SK-N-SH (cell line): ENCODE results near the gene AGPAT3. TPM values are rescaled to one million over a fixed set of nuclear protein-coding genes. Genes with fewer than 3 reads are reported as not detected.

Experiments
- CTCF ChIA-PET: fragments of 300-600, 350-600 bp; formaldehyde crosslinking; extraction: SDS; loops from one replicate; lab custom pipeline; 2021; lab: Yijun Ruan, JAX
- POLR2A ChIA-PET: fragments of 350-600 bp; sonication (Branson Sonifier 250); formaldehyde crosslinking; extraction: SDS; loops from one replicate; lab custom pipeline; 2020; ENCODE audit warnings: antibody characterized with exemption, inconsistent platforms; lab: Yijun Ruan, JAX
- DNase-seq: peaks from one replicate; pipeline ENCODE4 v3.0.0; 2012
- H2AFZ ChIP-seq: fragments of 200-600 bp; sonication (generic); 2 replicates; pipeline ENCODE4 v1.8.1; 2016; ENCODE audit warnings: antibody characterized with exemption, mild to moderate bottlenecking, low read depth
- H3F3A ChIP-seq: fragments of 200-600 bp; sonication (generic); replicated peaks from 2 replicates; pipeline ENCODE3; 2016; ENCODE audit warnings: antibody characterized with exemption, mild to moderate bottlenecking; ENCODE audit not compliant: insufficient read depth
- H3K27ac ChIP-seq, 2 experiments: fragments of 200-500 bp in 1 of 2; fragments of 200-600 bp in 1 of 2; sonication (Bioruptor generic) in 1 of 2; sonication (generic), shearing (Covaris generic) in 1 of 2; 2 replicates each; pipeline versions ENCODE4 v1.5.1 to v1.6.1; 2014 to 2016; ENCODE audit warnings: low read depth in 2 of 2, inconsistent platforms in 1 of 2, low read length in 1 of 2, mild to moderate bottlenecking in 1 of 2, mixed read lengths in 1 of 2
- H3K27me3 ChIP-seq: fragments of 200-600 bp; sonication (generic), shearing (Covaris generic); 2 replicates; pipeline ENCODE4 v1.6.1; 2016; ENCODE audit warnings: mixed run types; ENCODE audit not compliant: insufficient read depth
- H3K36me3 ChIP-seq, 2 experiments: fragments of 200-500 bp in 1 of 2; fragments of 200-600 bp in 1 of 2; sonication (Bioruptor generic) in 1 of 2; sonication (generic) in 1 of 2; replicated peaks in 1 of 2; 2 replicates each; pipeline versions ENCODE3 to v1.5.1; 2014 to 2016; ENCODE audit warnings: low read length in 1 of 2, mild to moderate bottlenecking in 1 of 2; ENCODE audit not compliant: insufficient read depth in 2 of 2, control insufficient read depth in 1 of 2
- H3K4me1 ChIP-seq, 2 experiments: fragments of 200-500 bp in 1 of 2; fragments of 200-600 bp in 1 of 2; sonication (Bioruptor generic) in 1 of 2; sonication (generic), shearing (Covaris generic) in 1 of 2; 2 replicates each; pipeline versions ENCODE4 v1.5.1 to v1.6.1; 2014 to 2016; ENCODE audit warnings: low read depth in 1 of 2, low read length in 1 of 2, mixed run types in 1 of 2; ENCODE audit not compliant: insufficient read depth in 2 of 2, control insufficient read depth in 1 of 2
- H3K4me2 ChIP-seq: fragments of 200-600 bp; sonication (generic), shearing (Covaris generic); 2 replicates; pipeline ENCODE4 v1.6.1; 2017; ENCODE audit warnings: mixed run types
- H3K4me3 ChIP-seq, 2 experiments: fragments of 200-500 bp in 1 of 2; fragments of 200-600 bp in 1 of 2; sonication (Bioruptor generic) in 1 of 2; sonication (generic), shearing (Covaris generic) in 1 of 2; 2 replicates each; pipeline versions ENCODE4 v1.5.1 to v1.8.1; 2014 to 2016; ENCODE audit warnings: low read depth in 2 of 2, inconsistent platforms in 1 of 2, low read length in 1 of 2, mild to moderate bottlenecking in 1 of 2, mixed read lengths in 1 of 2, moderate library complexity in 1 of 2
- H3K79me2 ChIP-seq: fragments of 200-600 bp; sonication (generic); 2 replicates; pipeline ENCODE4 v1.8.1; 2017; ENCODE audit warnings: mild to moderate bottlenecking; ENCODE audit not compliant: insufficient read depth
- H3K9ac ChIP-seq: fragments of 200-600 bp; sonication (generic); 2 replicates; pipeline ENCODE4 v1.6.1; 2017; ENCODE audit warnings: mixed run types
- H3K9me2 ChIP-seq: fragments of 200-600 bp; sonication (generic); 2 replicates; pipeline ENCODE4 v1.6.1; 2017; ENCODE audit warnings: mixed run types
- H3K9me3 ChIP-seq: fragments of 200-600 bp; sonication (generic); 2 replicates; pipeline ENCODE4 v1.6.1; 2017; ENCODE audit warnings: mixed run types, mild to moderate bottlenecking, moderate library complexity
- H4K20me1 ChIP-seq: fragments of 200-600 bp; sonication (generic); 2 replicates; pipeline ENCODE4 v1.6.1; 2017; ENCODE audit warnings: mild to moderate bottlenecking, mixed run types; ENCODE audit not compliant: insufficient read depth
- FOSL2 ChIP-seq: IDR thresholded peaks from 2 replicates; pipeline ENCODE4 v1.4.0; 2012; ENCODE audit warnings: low read depth, mild to moderate bottlenecking, moderate library complexity, borderline replicate concordance
- FOXJ3 ChIP-seq: sonication (generic); formaldehyde crosslinking; IDR thresholded peaks from 2 replicates; pipeline ENCODE4 v1.5.1; 2020; ENCODE audit warnings: mild to moderate bottlenecking, missing genetic modification reagents
- GATA2 ChIP-seq: sonication (generic); formaldehyde crosslinking; IDR thresholded peaks from 2 replicates; pipeline ENCODE4 v1.5.0; 2020; ENCODE audit warnings: mild to moderate bottlenecking, missing genetic modification reagents
- POLR2AphosphoS5 ChIP-seq: IDR thresholded peaks from 2 replicates; pipeline ENCODE4 v1.6.1; 2012; ENCODE audit warnings: low read depth, low read length
- RCOR1 ChIP-seq: fragments of 150-350 bp; IDR thresholded peaks from 2 replicates; pipeline ENCODE4 v1.6.1; 2017; ENCODE audit warnings: antibody characterized with exemption, low read length
- TCF12 ChIP-seq: IDR thresholded peaks from 2 replicates; pipeline ENCODE4 v1.4.0; 2012
- WGBS: methylation state at CpG from one replicate; pipeline ENCODE4 v1.1.6; 2017; ENCODE audit warnings: low lambda C conversion rate; 5-methylcytosine and 5-hydroxymethylcytosine counted together
- polyA plus RNA-seq, 3 experiments: library from polyadenylated mRNA; depleted of rRNA; stranded (reverse); fragments of >200 nt; gene quantifications; 2 replicates each; pipeline ENCODE4 v1.2.3, GENCODE V29; 2012
- TF ChIP-seq, protein P1 (sequence below): IDR thresholded peaks from 2 replicates; pipeline ENCODE4 v1.4.0; 2012; ENCODE audit warnings: low read depth
- TF ChIP-seq, protein P2 (sequence below): IDR thresholded peaks from 2 replicates; pipeline ENCODE4 v1.4.0; 2012; ENCODE audit warnings: low read depth, borderline replicate concordance
- TF ChIP-seq, protein P3 (sequence below): fragments of 150-350 bp; IDR thresholded peaks from 2 replicates; pipeline ENCODE4 v1.6.1; 2016; ENCODE audit warnings: mild to moderate bottlenecking, low read depth, low read length
- TF ChIP-seq, protein P4 (sequence below): IDR thresholded peaks from 2 replicates; pipeline ENCODE4 v1.4.0; 2012; ENCODE audit warnings: low read depth, borderline replicate concordance

AGPAT3 gene
- polyA plus RNA-seq, 1 of the 3 experiments (the other 2 are of a cell fraction), result 35.3 TPM

DNA sequence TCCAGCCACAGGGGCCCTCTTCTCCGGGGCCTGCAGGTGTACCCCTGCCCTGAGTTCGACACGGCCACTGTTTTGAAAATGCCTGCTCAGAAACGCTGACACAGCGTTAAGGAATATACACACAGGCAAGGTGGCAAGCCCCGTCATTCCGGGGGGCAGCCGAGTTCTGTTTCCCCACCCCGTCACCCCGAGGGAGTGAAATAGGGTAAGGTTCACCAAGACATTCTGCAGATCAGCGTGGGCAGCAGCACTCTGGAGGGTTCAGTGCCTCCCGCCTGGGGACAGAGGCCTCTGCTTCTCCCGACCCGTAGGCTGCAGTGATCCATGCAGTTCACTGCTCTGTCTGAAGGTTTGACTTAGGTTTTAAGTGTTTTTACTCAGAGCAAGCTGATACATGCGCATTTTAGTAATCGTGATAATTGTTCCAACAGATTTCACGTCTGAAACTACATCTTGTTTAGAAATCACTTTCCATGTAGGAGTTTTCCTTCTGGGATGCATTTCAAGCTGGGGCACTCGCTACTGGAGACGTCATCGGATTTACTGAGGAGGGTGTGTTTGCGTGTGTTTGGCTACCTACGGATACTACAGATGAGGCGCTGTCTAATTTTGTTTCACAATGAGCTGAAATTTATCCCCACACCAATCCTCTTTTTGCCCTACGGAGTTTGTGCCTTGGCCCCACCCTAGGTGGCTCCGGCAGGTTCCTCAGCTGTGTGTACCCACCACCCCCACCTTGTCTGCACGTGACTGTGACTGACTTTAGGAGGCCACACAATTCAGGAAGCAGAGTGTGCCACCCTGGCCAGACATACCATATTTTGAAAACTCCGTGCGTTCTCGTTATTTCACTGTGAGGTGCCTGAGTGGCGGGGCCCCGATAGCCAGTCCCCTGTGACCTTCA lies 63.5 kb downstream of the AGPAT3 start:
- no peak overlapping the region for H3K4me3 ChIP-seq
- peaks cover 10% of the 10 kb centered on the region for H3K79me2 ChIP-seq
- no peak overlapping the region for H2AFZ ChIP-seq
- POLR2A ChIA-PET, result no interaction called here
- peaks cover 0 to 4% of the 10 kb centered on the region in 2 experiments; a peak in 1 of 4 replicates for H3K4me1 ChIP-seq
- H3K9me3 ChIP-seq, result no peaks in the 10 kb centered on the region
- H3K9ac ChIP-seq, result no peak overlapping the region
- WGBS, result 96% methylated on average over 18 of the region's 31 CpGs
- H3K36me3 ChIP-seq, result peaks cover 0 to 32% of the 10 kb centered on the region in 2 experiments
- H3F3A ChIP-seq, result no peaks in the 10 kb centered on the region
- no peak overlapping the region for H3K4me2 ChIP-seq
- peaks cover 7% of the 10 kb centered on the region; the same call in 1 of the 2 replicates for H4K20me1 ChIP-seq
- H3K27ac ChIP-seq, result no peak overlapping the region; a peak in 1 of 4 replicates
- TF ChIP-seq POLR2AphosphoS5 (no peak), TCF12 (no peak), FOSL2 (no peak), FOXJ3 (CRISPR knock-in tag) (no peak), RCOR1 (no peak), GATA2 (CRISPR knock-in tag) (no peak)
- TF ChIP-seq, protein P1, sequence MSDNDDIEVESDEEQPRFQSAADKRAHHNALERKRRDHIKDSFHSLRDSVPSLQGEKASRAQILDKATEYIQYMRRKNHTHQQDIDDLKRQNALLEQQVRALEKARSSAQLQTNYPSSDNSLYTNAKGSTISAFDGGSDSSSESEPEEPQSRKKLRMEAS, result no peak
- TF ChIP-seq, protein P2, sequence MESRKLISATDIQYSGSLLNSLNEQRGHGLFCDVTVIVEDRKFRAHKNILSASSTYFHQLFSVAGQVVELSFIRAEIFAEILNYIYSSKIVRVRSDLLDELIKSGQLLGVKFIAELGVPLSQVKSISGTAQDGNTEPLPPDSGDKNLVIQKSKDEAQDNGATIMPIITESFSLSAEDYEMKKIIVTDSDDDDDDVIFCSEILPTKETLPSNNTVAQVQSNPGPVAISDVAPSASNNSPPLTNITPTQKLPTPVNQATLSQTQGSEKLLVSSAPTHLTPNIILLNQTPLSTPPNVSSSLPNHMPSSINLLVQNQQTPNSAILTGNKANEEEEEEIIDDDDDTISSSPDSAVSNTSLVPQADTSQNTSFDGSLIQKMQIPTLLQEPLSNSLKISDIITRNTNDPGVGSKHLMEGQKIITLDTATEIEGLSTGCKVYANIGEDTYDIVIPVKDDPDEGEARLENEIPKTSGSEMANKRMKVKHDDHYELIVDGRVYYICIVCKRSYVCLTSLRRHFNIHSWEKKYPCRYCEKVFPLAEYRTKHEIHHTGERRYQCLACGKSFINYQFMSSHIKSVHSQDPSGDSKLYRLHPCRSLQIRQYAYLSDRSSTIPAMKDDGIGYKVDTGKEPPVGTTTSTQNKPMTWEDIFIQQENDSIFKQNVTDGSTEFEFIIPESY, result no peak
- TF ChIP-seq, protein P3, sequence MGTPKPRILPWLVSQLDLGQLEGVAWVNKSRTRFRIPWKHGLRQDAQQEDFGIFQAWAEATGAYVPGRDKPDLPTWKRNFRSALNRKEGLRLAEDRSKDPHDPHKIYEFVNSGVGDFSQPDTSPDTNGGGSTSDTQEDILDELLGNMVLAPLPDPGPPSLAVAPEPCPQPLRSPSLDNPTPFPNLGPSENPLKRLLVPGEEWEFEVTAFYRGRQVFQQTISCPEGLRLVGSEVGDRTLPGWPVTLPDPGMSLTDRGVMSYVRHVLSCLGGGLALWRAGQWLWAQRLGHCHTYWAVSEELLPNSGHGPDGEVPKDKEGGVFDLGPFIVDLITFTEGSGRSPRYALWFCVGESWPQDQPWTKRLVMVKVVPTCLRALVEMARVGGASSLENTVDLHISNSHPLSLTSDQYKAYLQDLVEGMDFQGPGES, result no peak
- TF ChIP-seq, protein P4, sequence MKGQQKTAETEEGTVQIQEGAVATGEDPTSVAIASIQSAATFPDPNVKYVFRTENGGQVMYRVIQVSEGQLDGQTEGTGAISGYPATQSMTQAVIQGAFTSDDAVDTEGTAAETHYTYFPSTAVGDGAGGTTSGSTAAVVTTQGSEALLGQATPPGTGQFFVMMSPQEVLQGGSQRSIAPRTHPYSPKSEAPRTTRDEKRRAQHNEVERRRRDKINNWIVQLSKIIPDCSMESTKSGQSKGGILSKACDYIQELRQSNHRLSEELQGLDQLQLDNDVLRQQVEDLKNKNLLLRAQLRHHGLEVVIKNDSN, result no peak
- CTCF ChIA-PET, result interaction anchor here (0.7 to 3.5 kb wide), 3 partner anchors 10 to 47 kb away, joined by 3 to 14 read pairs (median 6); no protein-coding TSS in a partner anchor
- H3K9me2 ChIP-seq, result no peaks in the 10 kb centered on the region
- no peaks in the 10 kb centered on the region for H3K27me3 ChIP-seq
- DNase-seq, result no peak
